Right lobe of liver (tissue), 6 donors: ENCODE results near the gene NRIP1. TPM values are rescaled to one million over a fixed set of nuclear protein-coding genes. Genes with fewer than 3 reads are reported as not detected.

Experiments used
- ATAC-seq, 4 donors: fragments of 200-7000 bp; cut with Tn5 transposase; one replicate each; pipeline ENCODE4 v1.9.1; 2020; ENCODE audit warnings: mild to moderate bottlenecking in 4 of 4, moderate library complexity in 4 of 4
- DNase-seq, 3 donors: peaks; one replicate each; pipeline ENCODE4 v3.0.0-alpha.2; 2020
- H3K27ac ChIP-seq, 3 donors: fragments of 200-600 bp; one replicate each; pipeline ENCODE4 v1.8.0; 2022
- H3K27me3 ChIP-seq, 2 donors: fragments of 200-600 bp; one replicate each; pipeline ENCODE4 v1.8.0; 2022
- H3K36me3 ChIP-seq, 4 donors: fragments of 200-600 bp; sonication (generic) in 1 of 4; one replicate each; pipeline versions ENCODE4 v1.5.1 to v1.8.0; 2017 to 2022; ENCODE audit warnings: control low read depth in 1 of 4
- H3K4me1 ChIP-seq, 4 donors: fragments of 200-600 bp; sonication (generic) in 1 of 4; one replicate each; pipeline versions ENCODE4 v1.5.1 to v1.8.0; 2017 to 2022; ENCODE audit warnings: control low read depth in 1 of 4
- H3K4me3 ChIP-seq, 3 donors: fragments of 200-600 bp; one replicate each; pipeline ENCODE4 v1.8.0; 2022
- H3K9me3 ChIP-seq, 4 donors: fragments of 200-600 bp; sonication (generic) in 1 of 4; one replicate each; pipeline versions ENCODE4 v1.5.1 to v1.8.0; 2017 to 2022; ENCODE audit warnings: control low read depth in 1 of 4
- CTCF ChIP-seq, 4 donors: fragments of 200-600 bp in 3 of 4; fragments of 450-650 bp in 1 of 4; IDR thresholded peaks; one replicate each; pipeline versions ENCODE4 v1.5.1 to v1.8.0; 2016 to 2022; ENCODE audit warnings: antibody characterized with exemption in 4 of 4, mild to moderate bottlenecking in 2 of 4
- POLR2A ChIP-seq: fragments of 450-650 bp; IDR thresholded peaks from one replicate; pipeline ENCODE4 v1.6.1; 2017; ENCODE audit warnings: antibody characterized with exemption, mild to moderate bottlenecking
- WGBS: methylation state at CpG from one replicate; pipeline ENCODE4 v1.1.6; 2018; ENCODE audit warnings: low coverage, low lambda C conversion rate; ENCODE audit not compliant: insufficient coverage; ENCODE audit errors: missing lambda C conversion rate; 5-methylcytosine and 5-hydroxymethylcytosine counted together
- intact Hi-C, 2 donors: fragments of 100-400 bp; cut with DNase I; formaldehyde crosslinking; loops; one replicate each; pipeline versions ENCODE4 v1.11.2 to v1.14.1; 2022
- total RNA-seq, 6 experiments: library from RNA; depleted of rRNA in 2 of 6; stranded (reverse); fragments of >200 nt in 2 of 6; fragmentation: NEBNext Ultra II Directional in 3 of 6; extraction: Animal tissue kit (Norgen Biotek cat#: 25700) in 3 of 6; gene quantifications; one replicate each; pipeline versions ENCODE4 v1.1.0 to v1.2.4, GENCODE V29; 2016 to 2023
- donor health status: DM: no; HTN: yes; CAD: no.
- donor health status: DM: no; HTN: no; CAD: no.
- donor health status: DM: no; HTN: no; CAD: no.
- donor health status: DM: no; HTN: yes; CAD: no.
- donor health status: DM: no; HTN: yes; CAD: no.

The NRIP1 gene
- total RNA-seq, 6 experiments from 2014 or later = 15.4 to 34.0 (median 21.5) TPM

GRCh38 chr21:15029077-15029476 lies 35.7 kb downstream of the NRIP1 start:
- intact Hi-C loops = no loop called here
- Histone ChIP-seq H3K9me3 (no peaks in the 10 kb centered on the region), H3K4me1 (peaks cover 0 to 35% (median 14%) of the 10 kb centered on the region in 4 donors), H3K36me3 (no peaks in the 10 kb centered on the region), H3K27ac (no peak overlapping the region), H3K27me3 (no peaks in the 10 kb centered on the region), H3K4me3 (no peak overlapping the region)
- WGBS = 80% methylated on average over 4 of the region's 4 CpGs
- TF ChIP-seq CTCF (IDR thresholded peaks at IDR 0.05) = no peak
- no peak for TF ChIP-seq POLR2A
- no peak for ATAC-seq
- no peak for DNase-seq

GRCh38 chr21:15028186-15028585 lies 36.6 kb downstream of the NRIP1 start:
- intact Hi-C loops = no loop called here
- no peaks in the 10 kb centered on the region for H3K9me3 ChIP-seq
- no peak overlapping the region for H3K27ac ChIP-seq
- ATAC-seq = peak in 2 of 4 donors; percentile 13 to 22
- no peaks in the 10 kb centered on the region for H3K27me3 ChIP-seq
- no peaks in the 10 kb centered on the region for H3K36me3 ChIP-seq
- DNase-seq = no peak
- H3K4me3 ChIP-seq = no peak overlapping the region
- peaks cover 0 to 28% (median 14%) of the 10 kb centered on the region in 4 donors for H3K4me1 ChIP-seq
- no peak for TF ChIP-seq POLR2A
- no peak for TF ChIP-seq CTCF (IDR thresholded peaks at IDR 0.05)
- 56% methylated on average over 3 of the region's 3 CpGs for WGBS

- 51% methylated on average over 5 of the region's 5 CpGs for WGBS
- DNase-seq (no peak), ATAC-seq (peak; percentile 21 to 65 (median 42))
- H3K36me3 ChIP-seq = no peaks in the 10 kb centered on the region
- TF ChIP-seq POLR2A = no peak
- no peak for TF ChIP-seq CTCF (IDR thresholded peaks at IDR 0.05)
- intact Hi-C loops = no loop called here
- no peaks in the 10 kb centered on the region for H3K9me3 ChIP-seq
- H3K27me3 ChIP-seq = no peaks in the 10 kb centered on the region
- H3K4me1 ChIP-seq = peaks cover 0 to 28% (median 14%) of the 10 kb centered on the region in 4 donors
- no peak overlapping the region for H3K4me3 ChIP-seq
- H3K27ac ChIP-seq = no peak overlapping the region
Measured at GRCh38 chr21:15027056-15027455, 37.7 kb downstream of the NRIP1 start.

GRCh38 chr21:15026370-15026769 lies 38.4 kb downstream of the NRIP1 start:
- Histone ChIP-seq H3K4me1 (peaks cover 0 to 28% (median 14%) of the 10 kb centered on the region in 4 donors), H3K36me3 (no peaks in the 10 kb centered on the region), H3K27ac (no peak overlapping the region), H3K27me3 (no peaks in the 10 kb centered on the region), H3K9me3 (no peaks in the 10 kb centered on the region), H3K4me3 (no peak overlapping the region)
- DNase-seq (no peak), ATAC-seq (no peak)
- intact Hi-C loops = no loop called here
- WGBS = 56% methylated on average over 2 of the region's 2 CpGs
- TF ChIP-seq CTCF (IDR thresholded peaks at IDR 0.05) = no peak
- TF ChIP-seq POLR2A = no peak

GRCh38 chr21:15023776-15024175 lies 41.0 kb downstream of the NRIP1 start:
- DNase-seq (no peak), ATAC-seq (no peak)
- no peak overlapping the region for H3K4me3 ChIP-seq
- no peaks in the 10 kb centered on the region for H3K27me3 ChIP-seq
- H3K27ac ChIP-seq = no peak overlapping the region
- WGBS = 66% methylated on average over 5 of the region's 5 CpGs
- no peak for TF ChIP-seq CTCF (IDR thresholded peaks at IDR 0.05)
- TF ChIP-seq POLR2A = no peak
- no peaks in the 10 kb centered on the region for H3K36me3 ChIP-seq
- intact Hi-C loops = no loop called here
- no peaks in the 10 kb centered on the region for H3K9me3 ChIP-seq
- H3K4me1 ChIP-seq = peaks cover 0 to 30% (median 11%) of the 10 kb centered on the region in 4 donors
